ENCODE results near the gene P3H3. TPM values are rescaled to one million over a fixed set of nuclear protein-coding genes. Genes with fewer than 3 reads are reported as not detected.

Gene P3H3
- total RNA-seq, 4 donors from 2014 or later: 5.0 to 30.5 (median 14.3) TPM

DNA sequence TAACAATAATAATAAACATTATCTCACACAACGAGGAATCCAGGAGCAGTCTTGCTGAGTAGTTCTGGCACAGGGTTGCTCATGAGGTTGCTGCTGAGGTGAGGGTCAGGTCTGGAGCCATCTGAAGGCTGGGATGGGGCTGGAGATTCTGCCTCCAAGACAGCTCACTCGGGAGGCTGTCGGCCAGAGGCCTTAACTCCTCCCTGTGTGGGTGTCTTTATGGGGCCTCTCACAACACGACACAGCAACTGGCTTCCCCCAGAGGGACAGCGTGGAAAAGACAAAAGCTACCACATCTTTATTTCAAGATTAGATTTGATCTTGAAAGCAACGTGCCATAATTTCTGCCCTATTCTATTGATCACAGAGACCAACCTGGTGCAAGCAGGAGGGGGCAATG, 46.1 kb upstream of the P3H3 start:
- TF ChIP-seq POLR2A (IDR thresholded peaks at IDR 0.05) (no peak), POLR2AphosphoS5 (IDR thresholded peaks at IDR 0.05) (no peak), EP300 (IDR thresholded peaks at IDR 0.05) (no peak)
- TF ChIP-seq, protein P1, sequence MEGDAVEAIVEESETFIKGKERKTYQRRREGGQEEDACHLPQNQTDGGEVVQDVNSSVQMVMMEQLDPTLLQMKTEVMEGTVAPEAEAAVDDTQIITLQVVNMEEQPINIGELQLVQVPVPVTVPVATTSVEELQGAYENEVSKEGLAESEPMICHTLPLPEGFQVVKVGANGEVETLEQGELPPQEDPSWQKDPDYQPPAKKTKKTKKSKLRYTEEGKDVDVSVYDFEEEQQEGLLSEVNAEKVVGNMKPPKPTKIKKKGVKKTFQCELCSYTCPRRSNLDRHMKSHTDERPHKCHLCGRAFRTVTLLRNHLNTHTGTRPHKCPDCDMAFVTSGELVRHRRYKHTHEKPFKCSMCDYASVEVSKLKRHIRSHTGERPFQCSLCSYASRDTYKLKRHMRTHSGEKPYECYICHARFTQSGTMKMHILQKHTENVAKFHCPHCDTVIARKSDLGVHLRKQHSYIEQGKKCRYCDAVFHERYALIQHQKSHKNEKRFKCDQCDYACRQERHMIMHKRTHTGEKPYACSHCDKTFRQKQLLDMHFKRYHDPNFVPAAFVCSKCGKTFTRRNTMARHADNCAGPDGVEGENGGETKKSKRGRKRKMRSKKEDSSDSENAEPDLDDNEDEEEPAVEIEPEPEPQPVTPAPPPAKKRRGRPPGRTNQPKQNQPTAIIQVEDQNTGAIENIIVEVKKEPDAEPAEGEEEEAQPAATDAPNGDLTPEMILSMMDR (IDR thresholded peaks at IDR 0.05): no peak
- Histone ChIP-seq H3K27me3 (no peaks in the 10 kb centered on the region), H3K4me3 (no peak overlapping the region), H3K9me3 (no peaks in the 10 kb centered on the region), H3K36me3 (no peaks in the 10 kb centered on the region), H3K27ac (no peak overlapping the region), H3K4me1 (peaks cover 19% of the 10 kb centered on the region)
- WGBS: 73% methylated on average over 4 of the region's 6 CpGs
- DNase-seq (ENCODE audit: low spot score in 2 of 2): no peak

DNA sequence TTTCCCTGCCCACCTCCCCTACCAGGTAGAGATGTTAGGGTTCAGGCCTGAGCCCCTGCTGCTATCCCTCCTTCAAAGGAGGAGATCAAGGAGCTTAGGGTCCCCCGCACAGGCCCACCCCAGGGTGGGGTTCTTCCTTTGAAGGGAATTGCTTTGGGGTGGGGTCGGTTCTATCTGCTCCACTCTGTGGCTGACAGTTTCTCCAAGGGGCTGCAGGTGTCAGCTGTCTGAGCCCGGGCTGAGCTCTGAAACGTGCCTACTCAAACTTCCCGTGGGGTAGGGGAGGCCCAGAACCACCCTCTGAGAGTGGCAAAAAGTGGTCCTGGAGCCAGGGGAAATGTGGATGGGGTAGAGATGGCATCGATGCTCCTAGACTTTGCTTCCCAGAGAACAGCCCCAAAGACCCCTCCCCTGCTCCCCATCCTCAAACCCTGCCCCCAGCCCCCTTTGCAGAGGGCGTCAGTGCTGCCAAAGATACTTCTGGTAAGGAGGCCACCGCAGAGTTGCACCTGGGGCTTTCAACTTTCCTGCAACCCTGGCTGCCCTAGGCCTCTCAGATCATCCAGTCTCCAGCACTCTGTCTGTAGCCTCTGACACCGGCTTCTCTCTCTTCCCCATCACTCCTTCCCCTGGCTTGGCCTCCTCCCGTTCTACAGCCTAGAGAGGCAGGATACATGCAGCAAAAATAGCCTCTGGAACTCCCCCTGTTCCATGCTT, 45.2 kb upstream of the P3H3 start:
- TF ChIP-seq EP300 (IDR thresholded peaks at IDR 0.05): no peak
- TF ChIP-seq, protein P1 (IDR thresholded peaks at IDR 0.05): no peak
- no peak for TF ChIP-seq POLR2A (IDR thresholded peaks at IDR 0.05)
- TF ChIP-seq POLR2AphosphoS5 (IDR thresholded peaks at IDR 0.05): no peak
- no peaks in the 10 kb centered on the region for H3K9me3 ChIP-seq
- no peaks in the 10 kb centered on the region for H3K36me3 ChIP-seq
- DNase-seq (ENCODE audit: low spot score in 2 of 2): no peak
- 87% methylated on average over 8 of the region's 10 CpGs for WGBS
- H3K27me3 ChIP-seq: no peaks in the 10 kb centered on the region
- no peak overlapping the region for H3K4me3 ChIP-seq
- H3K4me1 ChIP-seq: peaks cover 16% of the 10 kb centered on the region
- H3K27ac ChIP-seq: no peak overlapping the region

DNA sequence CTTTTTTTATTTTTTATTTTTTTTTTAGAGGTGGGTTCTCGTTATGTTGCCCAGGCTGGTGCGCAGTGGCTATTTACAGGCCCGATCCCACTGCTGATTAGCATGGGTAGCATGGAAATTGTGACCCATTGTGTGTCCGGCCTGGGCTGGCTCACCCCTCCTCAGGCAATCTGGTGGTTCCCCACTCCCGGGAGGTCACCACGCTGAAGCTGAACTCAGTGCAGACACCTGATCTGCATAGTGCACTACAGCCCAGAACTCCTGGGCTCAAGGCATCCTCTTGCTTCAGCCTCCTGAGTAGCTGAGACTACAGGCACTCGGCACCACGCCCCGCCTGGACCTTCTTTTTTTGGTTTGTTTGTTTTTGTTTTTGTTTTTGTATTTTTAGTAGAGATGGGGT, 44.4 kb upstream of the P3H3 start:
- Histone ChIP-seq H3K27ac (no peak overlapping the region), H3K36me3 (no peaks in the 10 kb centered on the region), H3K4me1 (peaks cover 7% of the 10 kb centered on the region), H3K9me3 (no peaks in the 10 kb centered on the region), H3K27me3 (no peaks in the 10 kb centered on the region), H3K4me3 (no peak overlapping the region)
- no peak for DNase-seq (ENCODE audit: low spot score in 2 of 2)
- 90% methylated on average over 9 of the region's 9 CpGs for WGBS
- TF ChIP-seq POLR2AphosphoS5 (IDR thresholded peaks at IDR 0.05): no peak
- TF ChIP-seq, protein P1 (IDR thresholded peaks at IDR 0.05): no peak
- no peak for TF ChIP-seq POLR2A (IDR thresholded peaks at IDR 0.05)
- TF ChIP-seq EP300 (IDR thresholded peaks at IDR 0.05): no peak

GRCh38 chr12:6784296-6784695, 43.9 kb upstream of the P3H3 start:
- no peaks in the 10 kb centered on the region for H3K36me3 ChIP-seq
- no peak overlapping the region for H3K4me3 ChIP-seq
- no peak overlapping the region for H3K27ac ChIP-seq
- no peaks in the 10 kb centered on the region for H3K27me3 ChIP-seq
- DNase-seq (ENCODE audit: low spot score in 2 of 2): no peak
- peaks cover 3% of the 10 kb centered on the region for H3K4me1 ChIP-seq
- 82% methylated on average over 5 of the region's 5 CpGs for WGBS
- TF ChIP-seq POLR2AphosphoS5 (IDR thresholded peaks at IDR 0.05) (no peak), EP300 (IDR thresholded peaks at IDR 0.05) (no peak), POLR2A (IDR thresholded peaks at IDR 0.05) (no peak)
- TF ChIP-seq, protein P1 (IDR thresholded peaks at IDR 0.05): no peak
- H3K9me3 ChIP-seq: no peaks in the 10 kb centered on the region

DNA sequence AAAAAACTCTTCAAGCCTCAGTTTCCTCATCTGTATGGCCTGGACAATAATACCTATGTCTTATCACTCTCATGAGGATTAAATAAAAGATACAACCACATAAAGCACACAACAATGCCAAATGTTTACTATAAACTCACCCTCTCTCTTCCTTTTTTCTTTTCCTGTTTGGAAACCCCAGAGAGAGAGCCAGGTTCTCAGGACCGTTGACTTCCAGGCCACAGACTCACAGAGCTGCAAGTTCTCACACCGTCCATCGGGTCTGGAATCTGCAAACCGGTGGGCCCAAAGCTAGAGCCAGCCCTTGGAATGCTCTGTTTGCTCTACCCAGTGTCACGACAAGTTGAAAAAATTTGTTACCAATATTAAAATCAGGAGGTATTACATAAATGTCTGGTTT, 43.4 kb upstream of the P3H3 start:
- 79% methylated on average over 5 of the region's 5 CpGs for WGBS
- H3K27ac ChIP-seq: no peak overlapping the region
- no peaks in the 10 kb centered on the region for H3K9me3 ChIP-seq
- H3K27me3 ChIP-seq: no peaks in the 10 kb centered on the region
- H3K36me3 ChIP-seq: no peaks in the 10 kb centered on the region
- H3K4me3 ChIP-seq: no peak overlapping the region
- no peaks in the 10 kb centered on the region for H3K4me1 ChIP-seq
- DNase-seq (ENCODE audit: low spot score in 2 of 2): no peak
- TF ChIP-seq POLR2A (IDR thresholded peaks at IDR 0.05): no peak
- no peak for TF ChIP-seq POLR2AphosphoS5 (IDR thresholded peaks at IDR 0.05)
- TF ChIP-seq, protein P1 (IDR thresholded peaks at IDR 0.05): no peak
- no peak for TF ChIP-seq EP300 (IDR thresholded peaks at IDR 0.05)
